Measurements from ENCODE around the gene MMP14.

MMP14 gene

GRCh38 chr14:22861651-22862050 lies 25.3 kb downstream of the MMP14 start:
- no peak for DNase-seq (ENCODE audit: low spot score)

- DNase-seq (ENCODE audit: low spot score), result no peak
Measured at GRCh38 chr14:22864979-22865378, 28.6 kb downstream of the MMP14 start.

DNA sequence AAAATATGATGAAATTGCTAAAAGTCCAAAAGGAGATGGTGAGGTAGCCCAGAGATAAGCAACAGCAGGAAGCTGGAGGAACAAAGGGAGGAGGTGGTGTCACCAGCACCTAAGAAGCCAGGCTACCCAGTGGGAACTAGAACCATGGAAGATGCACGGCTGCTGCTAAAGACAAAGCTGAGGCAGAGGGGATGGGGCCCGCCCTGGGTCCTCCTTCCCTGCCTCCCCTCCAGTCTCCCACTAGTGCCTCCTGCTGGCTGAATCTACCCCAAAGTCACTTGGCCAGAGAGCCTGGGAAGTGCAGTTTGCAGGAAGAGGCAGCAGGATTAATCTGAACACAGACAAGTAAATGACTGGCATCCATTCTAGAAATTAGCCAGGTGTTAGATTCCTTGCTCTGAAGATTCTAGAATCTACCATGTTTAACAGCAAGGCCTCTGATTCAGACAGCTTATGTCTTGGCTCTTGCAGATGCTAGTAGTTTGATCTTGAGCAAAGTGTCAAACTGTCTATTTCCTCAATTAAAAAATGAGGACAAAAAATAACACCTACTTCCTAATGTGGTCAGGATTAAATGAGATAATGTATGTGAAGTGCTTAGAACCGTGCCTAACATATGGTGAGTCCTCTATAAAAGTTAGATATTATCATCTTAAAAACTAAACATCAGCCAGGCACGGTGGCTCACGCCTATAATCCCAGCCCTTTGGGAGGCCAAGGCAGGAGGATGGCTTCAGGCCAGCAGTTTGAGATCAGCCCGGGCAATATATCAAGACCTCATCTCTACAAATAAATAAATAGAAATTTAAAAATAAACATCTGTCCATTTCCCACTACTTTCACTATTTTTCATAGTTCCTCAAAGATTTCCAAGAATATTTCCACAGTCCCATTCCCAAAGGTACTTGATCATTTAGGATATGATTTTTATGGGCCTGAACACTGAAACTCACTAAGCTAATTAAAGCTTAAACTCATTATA lies 29.3 kb downstream of the MMP14 start:
- DNase-seq (ENCODE audit: low spot score), result no peak

DNA sequence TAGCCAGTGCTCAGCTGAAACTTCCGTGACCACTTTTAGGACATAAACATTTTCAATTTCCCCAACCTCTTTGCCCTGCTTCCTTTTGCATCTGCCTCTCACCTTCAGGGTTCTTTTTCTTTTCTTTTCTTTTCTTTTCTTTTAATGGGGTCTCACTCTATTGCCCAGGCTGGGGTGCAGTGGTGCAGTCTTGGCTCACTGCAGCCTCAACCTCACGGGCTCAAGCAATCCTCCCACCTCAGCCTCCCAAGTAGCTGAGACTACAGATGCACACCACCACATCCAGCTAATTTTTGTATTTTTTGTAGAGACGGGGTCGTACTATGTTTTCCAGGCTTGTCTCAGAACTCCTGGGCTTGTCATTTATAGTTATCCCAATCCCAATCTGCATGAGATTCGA lies 30.5 kb downstream of the MMP14 start:
- DNase-seq (ENCODE audit: low spot score), result no peak

- no peak for DNase-seq (ENCODE audit: low spot score)
Measured at GRCh38 chr14:22870811-22871223, 34.4 kb downstream of the MMP14 start.

DNA sequence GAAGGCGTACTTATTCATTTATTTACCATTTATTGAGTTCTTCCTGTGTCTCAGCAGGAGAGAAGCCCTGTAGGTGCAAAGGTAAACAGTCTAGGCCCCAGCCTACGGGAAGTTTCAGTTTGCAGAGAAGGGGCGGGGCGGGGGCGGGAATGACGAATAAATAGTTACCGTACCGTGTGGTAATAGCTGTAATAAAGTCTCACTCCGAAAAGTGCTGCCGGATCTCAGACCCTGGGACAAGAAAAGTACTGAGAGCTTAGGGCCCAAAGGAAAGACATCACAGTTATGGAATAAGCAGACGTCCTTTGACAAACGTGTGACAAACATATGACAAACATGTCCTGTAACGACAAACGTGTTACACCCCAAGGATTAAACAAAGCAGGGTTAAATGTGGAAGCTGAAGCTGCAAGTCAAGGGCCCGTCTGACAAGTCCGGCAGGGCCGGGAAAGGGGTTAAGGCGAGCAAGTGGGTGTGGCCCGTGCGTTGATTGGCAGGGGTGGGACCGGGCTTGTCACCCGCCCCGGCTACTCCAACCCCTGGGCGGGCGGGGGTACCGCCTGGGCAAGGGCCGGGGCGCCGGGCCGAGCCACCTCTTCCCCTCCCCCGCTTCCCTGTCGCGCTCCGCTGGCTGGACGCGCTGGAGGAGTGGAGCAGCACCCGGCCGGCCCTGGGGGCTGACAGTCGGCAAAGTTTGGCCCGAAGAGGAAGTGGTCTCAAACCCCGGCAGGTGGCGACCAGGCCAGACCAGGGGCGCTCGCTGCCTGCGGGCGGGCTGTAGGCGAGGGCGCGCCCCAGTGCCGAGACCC lies 35.0 kb downstream of the MMP14 start, which contains the start of gene LRP10:
TSS of gene LRP10 (plus strand) at position 517 of the 809 bp plus-strand sequence. CDS start 564 bp downstream, outside the sequence.
- peak; percentile 82 for DNase-seq (ENCODE audit: low spot score)

DNA sequence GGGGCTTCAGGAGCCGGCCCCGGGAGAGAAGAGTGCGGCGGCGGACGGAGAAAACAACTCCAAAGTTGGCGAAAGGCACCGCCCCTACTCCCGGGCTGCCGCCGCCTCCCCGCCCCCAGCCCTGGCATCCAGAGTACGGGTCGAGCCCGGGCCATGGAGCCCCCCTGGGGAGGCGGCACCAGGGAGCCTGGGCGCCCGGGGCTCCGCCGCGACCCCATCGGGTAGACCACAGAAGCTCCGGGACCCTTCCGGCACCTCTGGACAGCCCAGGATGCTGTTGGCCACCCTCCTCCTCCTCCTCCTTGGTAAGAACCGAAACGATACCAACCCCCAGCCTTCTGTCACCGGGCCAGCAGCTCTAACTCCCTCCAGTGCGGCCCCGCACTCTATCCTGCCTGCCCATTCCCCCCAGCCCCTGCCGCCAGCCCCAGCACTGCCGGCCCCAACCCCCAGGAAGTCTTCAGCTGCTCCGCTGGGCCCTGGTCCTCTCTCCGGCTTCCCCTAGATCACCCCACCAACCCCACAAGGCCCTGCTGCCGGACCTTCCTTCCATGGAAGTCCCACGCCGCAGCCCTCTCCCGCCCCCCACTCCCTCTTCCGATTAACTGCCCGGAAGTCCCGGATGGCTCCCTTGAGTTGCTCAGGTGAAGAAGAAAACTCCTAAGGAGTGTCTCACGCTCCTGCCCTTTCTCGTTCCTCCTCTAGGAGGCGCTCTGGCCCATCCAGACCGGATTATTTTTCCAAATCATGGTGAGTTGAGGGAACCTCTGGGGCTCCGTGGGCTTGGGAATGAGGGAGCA lies 35.8 kb downstream of the MMP14 start:
- peak; percentile 77 for DNase-seq (ENCODE audit: low spot score)

DNA sequence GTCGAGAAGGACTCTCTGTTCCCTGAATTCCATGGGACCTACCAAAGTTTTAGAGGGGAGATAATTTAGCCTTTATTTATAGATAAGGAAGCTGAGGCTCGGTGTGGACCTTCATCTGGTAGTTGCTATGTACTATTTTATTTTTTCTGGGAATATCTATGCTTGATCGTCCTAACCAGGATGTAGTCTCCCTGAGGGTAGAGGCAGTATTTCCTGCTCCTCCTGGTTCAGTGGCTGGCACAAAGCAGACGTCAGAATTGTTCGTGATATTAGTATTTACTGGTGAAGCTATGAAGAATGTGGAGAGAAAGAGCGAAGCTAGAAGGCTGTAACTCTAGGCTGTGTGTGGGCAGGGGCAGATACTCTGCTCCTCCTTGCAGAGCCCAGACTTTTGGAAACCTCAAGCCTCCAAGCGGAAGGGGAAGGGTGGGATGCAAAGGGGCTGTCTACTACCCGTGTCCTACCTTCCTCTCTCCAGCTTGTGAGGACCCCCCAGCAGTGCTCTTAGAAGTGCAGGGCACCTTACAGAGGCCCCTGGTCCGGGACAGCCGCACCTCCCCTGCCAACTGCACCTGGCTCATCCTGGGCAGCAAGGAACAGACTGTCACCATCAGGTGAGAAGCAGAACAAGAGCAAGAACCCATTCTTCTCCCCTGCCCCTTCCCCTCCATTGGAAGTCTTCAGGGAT lies 36.6 kb downstream of the MMP14 start:
- DNase-seq (ENCODE audit: low spot score), result no peak

DNA sequence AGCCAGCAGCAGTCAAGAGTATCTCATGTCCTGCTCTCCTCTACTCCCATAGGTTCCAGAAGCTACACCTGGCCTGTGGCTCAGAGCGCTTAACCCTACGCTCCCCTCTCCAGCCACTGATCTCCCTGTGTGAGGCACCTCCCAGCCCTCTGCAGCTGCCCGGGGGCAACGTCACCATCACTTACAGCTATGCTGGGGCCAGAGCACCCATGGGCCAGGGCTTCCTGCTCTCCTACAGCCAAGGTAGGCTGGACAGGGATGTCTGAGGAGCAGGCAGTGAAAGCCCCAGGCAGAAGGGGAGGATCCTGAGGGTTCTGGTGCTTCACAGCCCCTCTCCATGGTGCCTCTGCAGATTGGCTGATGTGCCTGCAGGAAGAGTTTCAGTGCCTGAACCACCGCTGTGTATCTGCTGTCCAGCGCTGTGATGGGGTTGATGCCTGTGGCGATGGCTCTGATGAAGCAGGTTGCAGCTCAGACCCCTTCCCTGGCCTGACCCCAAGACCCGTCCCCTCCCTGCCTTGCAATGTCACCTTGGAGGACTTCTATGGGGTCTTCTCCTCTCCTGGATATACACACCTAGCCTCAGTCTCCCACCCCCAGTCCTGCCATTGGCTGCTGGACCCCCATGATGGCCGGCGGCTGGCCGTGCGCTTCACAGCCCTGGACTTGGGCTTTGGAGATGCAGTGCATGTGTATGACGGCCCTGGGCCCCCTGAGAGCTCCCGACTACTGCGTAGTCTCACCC lies 38.8 kb downstream of the MMP14 start:
- DNase-seq (ENCODE audit: low spot score), result no peak

DNA sequence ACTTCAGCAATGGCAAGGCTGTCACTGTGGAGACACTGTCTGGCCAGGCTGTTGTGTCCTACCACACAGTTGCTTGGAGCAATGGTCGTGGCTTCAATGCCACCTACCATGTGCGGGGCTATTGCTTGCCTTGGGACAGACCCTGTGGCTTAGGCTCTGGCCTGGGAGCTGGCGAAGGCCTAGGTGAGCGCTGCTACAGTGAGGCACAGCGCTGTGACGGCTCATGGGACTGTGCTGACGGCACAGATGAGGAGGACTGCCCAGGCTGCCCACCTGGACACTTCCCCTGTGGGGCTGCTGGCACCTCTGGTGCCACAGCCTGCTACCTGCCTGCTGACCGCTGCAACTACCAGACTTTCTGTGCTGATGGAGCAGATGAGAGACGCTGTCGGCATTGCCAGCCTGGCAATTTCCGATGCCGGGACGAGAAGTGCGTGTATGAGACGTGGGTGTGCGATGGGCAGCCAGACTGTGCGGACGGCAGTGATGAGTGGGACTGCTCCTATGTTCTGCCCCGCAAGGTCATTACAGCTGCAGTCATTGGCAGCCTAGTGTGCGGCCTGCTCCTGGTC lies 39.4 kb downstream of the MMP14 start:
- no peak for DNase-seq (ENCODE audit: low spot score)

GRCh38 chr14:22877000-22877501 lies 40.7 kb downstream of the MMP14 start:
- no peak for DNase-seq (ENCODE audit: low spot score)

DNA sequence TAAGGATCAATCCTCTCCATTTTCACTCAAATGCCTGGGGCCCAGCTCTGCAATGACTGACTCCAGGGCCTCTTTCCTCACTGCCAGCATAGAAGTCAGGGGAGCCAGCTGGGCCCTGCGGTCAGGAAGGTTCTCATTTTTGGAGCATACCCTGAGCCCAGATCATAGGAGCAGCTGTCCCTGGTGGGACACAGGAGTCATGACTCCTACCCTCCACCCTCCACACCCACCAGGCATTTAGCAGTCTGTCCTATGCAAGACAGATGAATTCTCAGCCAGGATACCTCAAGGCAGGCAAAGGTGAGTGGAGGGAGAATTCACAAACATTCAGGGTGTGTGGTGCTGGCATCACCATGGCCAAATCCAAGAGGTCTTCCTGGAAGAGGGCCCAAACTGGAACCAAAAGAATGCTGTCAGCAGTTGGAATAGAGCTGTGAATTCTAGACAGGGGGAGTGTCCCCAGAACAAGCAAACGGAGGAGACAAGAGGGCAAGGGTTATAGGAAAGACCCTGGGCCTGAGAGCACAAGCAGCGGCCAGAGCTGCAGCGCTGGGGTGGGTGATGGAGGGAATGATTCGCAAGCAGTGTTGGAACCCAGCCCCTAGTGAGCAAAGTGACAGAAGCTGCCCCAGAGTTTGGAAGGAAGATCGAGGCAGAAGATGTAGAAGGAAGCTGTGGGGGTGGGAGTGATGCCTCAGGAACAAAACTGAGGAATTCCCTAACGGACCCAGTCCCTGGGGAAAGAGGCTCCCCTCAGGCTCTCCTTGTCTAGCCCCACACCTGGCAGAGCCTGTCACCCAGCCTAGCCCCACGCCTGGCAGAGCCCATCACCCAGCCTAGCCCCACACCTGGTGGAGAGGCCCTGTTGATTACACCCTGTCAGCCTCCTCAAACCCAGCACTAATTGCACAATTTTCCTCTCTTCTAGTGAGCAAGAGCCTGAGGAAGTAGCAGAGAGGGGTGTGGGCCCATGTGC lies 42.2 kb downstream of the MMP14 start:
- DNase-seq (ENCODE audit: low spot score), result no peak

GRCh38 chr14:22882064-22882463 lies 45.7 kb downstream of the MMP14 start:
- DNase-seq (ENCODE audit: low spot score), result no peak

DNA sequence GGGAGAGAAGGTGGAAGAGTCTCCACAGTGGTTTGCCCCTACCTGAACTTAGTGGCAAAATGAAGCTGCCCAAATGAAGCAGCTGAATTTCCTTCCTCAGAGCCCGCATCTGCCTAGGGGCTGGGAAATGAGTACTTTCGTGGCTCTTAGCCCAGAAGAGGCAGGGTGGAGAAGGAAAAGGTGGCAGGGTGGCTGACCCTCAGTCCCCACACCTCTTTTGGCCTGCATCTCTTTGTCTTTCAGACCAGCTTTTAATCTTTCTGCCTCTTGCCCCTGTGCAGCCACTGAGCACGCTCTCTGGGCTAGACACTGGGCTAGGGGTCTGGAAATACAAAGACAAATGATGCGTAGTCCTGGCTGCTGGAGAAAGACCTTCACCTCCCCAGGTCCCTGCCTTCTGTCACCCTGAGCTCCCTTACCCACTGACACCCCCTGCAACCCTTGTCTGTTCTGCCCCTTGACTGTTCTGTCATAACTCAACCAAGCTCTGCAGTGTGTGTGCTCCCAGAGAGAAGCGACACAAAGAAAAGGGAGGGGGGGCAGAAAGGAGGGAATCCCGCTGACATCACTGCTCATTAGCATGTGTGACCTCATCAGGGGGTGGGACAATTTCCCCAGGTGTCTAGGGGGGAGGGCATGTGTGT lies 46.3 kb downstream of the MMP14 start:
- DNase-seq (ENCODE audit: low spot score), result no peak

DNA sequence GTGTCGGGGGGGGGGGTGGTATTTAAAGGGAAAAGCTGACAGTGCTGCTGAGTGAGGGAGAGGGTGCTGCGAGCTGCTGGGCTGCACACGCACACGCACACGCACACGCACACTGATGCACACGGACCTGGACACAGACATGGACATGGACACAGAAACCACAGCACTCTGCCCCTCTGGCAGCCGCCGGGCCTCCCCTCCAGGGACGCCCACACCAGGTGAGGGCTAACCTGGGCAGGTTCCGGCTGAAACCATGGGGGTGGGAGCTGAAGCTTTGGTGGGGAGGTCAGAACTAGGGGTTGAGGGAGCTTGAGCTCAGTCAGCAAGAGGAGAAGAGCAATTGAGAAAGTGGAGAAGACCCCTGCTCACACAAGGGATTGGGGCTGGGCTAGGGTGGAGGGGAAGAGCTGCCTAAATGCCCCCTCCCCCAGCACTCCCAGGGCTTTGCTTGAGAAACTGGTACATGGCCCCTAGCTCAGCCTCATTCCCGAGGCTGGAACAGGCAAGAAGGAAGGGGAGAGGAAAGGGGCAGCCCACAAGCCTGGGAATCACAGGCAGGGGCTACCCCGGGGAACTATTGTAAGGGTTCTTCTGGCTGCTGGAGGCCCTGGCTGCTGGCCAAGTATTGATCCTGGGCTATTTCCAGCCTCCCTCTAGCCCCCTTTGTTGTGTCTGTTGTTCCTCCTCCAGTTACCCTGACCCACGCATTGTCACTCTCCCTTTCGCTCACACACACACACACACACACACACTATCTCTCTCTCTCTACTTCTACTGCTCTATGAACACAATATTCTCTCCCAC lies 47.0 kb downstream of the MMP14 start, which contains the start of gene REM2:
TSS of gene REM2 (plus strand) at position 50 of the 804 bp plus-strand sequence. CDS start at position 116, 66 bp downstream.
- no peak for DNase-seq (ENCODE audit: low spot score)

DNA sequence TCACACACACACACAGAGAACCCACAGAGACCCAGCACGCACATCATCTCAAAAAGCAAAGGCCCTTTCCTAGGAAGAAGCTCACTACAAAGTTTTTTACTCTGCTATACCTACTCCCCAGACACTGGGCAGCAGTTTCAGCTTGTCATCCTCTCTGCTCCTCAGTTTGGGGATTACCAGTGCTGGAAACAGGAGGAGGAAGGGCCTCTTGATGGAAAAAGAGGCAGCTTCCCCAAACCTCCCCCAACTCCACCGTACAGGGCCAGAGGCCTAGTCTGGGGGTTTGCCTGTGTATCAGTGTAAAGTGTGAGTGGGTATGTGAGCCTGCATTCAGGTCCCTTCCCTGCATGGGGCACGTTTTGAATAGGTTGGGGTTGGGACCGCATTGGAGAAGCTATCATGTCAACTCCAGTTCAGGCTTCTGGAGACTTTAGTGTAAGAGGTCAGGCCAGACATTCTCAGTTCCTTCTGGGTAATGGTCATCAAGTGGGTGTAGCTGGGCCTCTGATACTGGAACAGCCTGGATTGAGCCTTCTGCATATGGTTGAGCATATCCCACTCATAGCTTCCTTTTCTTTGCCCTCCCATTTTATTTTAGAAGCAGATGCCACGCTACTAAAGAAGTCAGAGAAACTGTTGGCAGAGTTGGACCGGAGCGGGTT lies 47.8 kb downstream of the MMP14 start:
- DNase-seq (ENCODE audit: low spot score), result no peak
